PFSK-1 (cell line): Measurements from ENCODE around the gene TCF7.

Experiments
- REST ChIP-seq, 2 experiments: IDR thresholded peaks; 2 replicates each; pipeline versions ENCODE4 v1.6.1 to v1.8.0; 2011 to 2012; ENCODE audit warnings: low read depth in 2 of 2, low read length in 2 of 2, control low read depth in 1 of 2, inconsistent platforms in 1 of 2, mild to moderate bottlenecking in 1 of 2, moderate library complexity in 1 of 2; ENCODE audit not compliant: insufficient read depth in 1 of 2
- TAF1 ChIP-seq: IDR thresholded peaks from 2 replicates; pipeline ENCODE4 v1.6.1; 2012; ENCODE audit warnings: low read length, control low read depth, borderline replicate concordance; ENCODE audit not compliant: insufficient read depth

DNA sequence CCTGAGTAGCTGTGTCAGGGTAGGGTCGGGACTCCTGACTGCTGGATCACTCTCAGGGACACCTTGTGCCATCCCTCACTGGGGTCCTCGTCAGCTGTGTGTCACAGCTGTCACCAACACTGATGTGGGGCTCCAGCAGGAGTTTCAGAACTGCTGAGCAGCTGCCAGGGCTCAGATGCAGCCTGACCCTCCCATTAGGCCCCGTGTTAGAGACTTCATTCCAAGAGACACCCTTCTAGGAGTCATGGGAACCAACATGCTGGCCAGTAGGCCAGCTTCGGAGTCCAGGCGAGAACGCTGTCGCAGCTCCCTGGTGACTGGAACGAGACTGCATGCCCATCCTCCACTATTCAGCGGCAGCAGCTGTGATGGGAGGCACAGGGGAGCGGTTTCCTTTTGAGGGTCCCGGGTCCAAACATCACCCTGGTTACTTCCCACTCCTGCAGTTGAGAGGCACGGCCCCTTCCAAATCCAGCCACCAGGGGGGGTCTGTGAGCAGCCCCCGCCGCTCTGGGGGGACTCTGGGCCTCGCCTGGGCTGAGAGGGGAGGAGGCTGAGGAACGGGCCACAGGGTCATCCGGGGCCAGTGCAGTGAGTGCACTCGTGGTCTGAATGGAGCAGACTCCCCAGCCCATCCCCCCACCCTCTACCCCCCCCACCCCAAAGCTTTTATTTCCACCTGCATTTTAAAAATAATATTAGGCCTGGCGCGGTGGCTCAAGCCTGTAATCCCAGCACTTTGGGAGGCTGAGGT, 12.6 kb upstream of the TCF7 start:
- TF ChIP-seq REST (IDR thresholded peaks at IDR 0.05; ENCODE audit: insufficient read depth in 1 of 2, low read depth in 2 of 2, low read length in 2 of 2) (no peak), TAF1 (no peak)
